COLO668 (cell line): ENCODE measurements around the gene CACNA2D3.
"Not testable (repeated sequence)": the region's sequence is repeated elsewhere in the genome, so short reads cannot be mapped to it uniquely, and the experiment has no call there.

ENCODE experiments used
- DNase-seq: peaks from one replicate; lab custom pipeline; 2025; ENCODE audit not compliant: unreplicated experiment; lab: John Stamatoyannopoulos, UW

Gene CACNA2D3

DNA sequence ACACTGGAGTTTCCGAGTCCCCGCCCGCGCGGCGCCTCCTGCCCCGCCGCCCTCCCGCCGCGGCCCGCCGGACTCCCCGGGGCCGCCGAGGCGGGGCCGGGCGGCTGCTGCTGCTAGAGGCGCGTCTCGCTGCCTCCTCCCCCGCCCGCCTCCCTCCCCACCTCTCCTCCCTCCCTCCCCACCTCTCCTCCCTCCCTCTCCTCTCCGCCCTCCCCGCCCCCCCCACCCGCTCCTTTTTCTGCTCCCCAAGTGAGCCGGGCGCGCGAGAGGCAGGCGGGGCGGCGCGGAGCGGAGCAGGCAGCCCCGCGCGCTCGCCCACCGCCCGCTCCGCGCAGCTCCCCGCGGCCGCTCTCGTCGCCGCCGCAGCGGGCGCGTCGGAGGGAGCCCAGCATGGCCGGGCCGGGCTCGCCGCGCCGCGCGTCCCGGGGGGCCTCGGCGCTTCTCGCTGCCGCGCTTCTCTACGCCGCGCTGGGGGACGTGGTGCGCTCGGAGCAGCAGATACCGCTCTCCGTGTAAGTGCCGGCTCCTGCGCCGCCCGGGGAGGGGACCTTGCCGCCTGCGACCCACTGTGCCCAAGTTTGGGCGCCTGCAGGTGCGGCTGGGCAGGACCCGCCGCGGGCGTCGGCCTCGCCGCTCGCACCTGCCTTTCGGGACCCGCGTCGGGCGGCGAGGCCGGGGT lies at the start of gene CACNA2D3:
Gene CACNA2D3 (plus strand): TSS at position 229 of the 679 bp plus-strand sequence.
- DNase-seq: peak; percentile 82

DNA sequence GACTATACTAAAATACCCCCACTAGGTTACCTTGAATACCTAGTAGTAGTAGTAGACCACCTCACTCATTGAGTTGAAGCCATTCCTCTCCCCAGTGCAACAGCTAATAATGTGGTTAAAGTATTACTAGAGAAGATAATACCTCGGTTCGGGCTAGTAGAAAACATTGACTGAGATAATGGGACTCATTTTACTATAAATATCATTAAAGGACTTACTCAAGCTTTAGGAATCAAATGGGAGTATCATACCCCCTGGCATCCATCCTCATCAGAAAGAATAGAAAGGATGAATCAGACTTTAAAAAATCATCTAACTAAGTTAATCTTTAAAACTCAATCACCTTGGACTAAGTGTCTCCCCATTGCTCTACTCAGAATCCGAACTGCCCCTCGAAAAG lies 49.0 kb upstream of the CACNA2D3 start:
- DNase-seq: no peak

DNA sequence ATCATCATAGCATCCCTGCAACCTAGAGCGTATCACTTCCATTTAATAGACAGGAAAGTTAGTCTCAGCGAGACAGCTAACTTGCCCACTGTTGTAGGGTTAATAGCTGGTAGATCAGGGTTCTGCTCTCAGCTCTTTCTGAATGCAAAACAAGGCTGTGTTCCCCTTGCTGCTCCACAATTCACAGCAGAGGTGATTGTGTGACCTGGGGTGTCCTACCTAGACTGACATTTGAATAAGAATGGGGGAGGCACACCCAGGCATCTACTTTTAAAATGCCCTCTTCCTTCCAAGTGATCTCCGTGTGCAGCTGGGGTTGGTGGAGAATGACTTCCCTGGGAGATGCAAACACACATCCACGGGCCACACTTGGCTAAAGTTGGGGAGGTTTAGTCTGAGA lies 43.0 kb upstream of the CACNA2D3 start:
- no peak for DNase-seq

DNA sequence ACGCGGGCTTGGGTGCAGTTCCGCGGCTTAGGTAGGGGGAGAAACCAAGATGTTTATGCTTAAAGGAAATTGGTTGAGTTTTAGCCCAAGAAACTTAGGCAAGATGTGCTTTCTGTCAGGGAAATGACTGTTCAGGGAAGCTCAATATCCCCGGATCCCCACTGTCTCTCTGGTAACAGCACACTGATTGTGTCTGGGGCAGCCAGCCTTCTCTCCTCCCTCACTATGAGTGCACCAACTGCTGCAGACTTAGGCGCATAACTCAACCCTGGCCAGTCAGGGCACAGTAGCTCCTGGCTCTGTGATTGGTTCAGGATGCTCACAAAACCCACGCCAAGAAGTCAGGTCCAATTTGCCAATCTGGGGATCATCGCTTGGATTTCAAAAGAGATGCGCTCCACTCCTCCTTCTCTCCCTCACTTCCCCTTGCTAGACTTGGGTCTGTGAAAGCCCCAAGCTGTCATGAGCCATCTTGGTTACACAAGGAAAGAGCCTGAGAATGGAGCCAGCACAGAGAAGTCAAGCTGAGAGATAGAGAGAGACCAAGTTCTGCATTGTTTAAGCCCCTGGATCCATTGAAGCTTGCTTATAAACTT lies 42.5 kb upstream of the CACNA2D3 start:
- no peak for DNase-seq

DNA sequence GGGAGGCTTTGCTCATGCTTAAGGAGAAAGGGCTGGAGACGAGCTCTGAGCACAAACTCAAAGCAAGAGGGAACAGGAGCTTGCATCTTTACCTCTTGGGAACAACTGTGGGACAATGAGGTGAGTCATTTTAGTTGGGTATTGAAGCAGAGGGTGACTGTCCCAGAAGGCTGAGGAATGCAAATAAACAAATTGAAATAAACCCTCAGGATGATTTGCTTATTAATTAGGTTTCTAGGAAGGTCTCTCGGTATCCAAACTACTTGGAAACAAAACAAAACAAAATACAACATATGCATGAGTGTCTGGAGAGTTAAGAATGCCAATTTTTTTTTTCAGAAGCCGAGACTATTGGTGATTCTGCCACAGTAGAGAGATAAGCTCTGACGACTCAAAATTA lies 38.4 kb upstream of the CACNA2D3 start:
- no peak for DNase-seq

DNA sequence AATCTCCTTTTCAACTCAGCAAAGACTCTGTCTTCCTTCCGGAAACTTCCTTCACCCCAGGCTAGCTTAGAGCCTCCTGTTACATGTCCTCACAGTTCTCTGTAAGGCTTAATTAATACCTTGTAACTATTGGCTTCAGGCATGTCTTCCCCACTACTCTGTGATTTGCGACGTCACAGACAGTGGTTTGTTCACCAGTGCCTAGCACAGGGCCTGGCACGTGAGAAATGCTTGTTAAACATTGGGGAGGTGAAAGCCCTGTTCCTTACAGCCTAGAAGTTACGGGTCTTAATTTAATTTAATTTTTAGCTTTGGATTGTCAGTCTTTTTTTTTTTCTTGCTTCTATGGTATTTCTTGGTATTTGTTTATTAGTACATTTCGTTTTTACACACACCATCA lies 36.4 kb upstream of the CACNA2D3 start:
- no peak for DNase-seq

DNA sequence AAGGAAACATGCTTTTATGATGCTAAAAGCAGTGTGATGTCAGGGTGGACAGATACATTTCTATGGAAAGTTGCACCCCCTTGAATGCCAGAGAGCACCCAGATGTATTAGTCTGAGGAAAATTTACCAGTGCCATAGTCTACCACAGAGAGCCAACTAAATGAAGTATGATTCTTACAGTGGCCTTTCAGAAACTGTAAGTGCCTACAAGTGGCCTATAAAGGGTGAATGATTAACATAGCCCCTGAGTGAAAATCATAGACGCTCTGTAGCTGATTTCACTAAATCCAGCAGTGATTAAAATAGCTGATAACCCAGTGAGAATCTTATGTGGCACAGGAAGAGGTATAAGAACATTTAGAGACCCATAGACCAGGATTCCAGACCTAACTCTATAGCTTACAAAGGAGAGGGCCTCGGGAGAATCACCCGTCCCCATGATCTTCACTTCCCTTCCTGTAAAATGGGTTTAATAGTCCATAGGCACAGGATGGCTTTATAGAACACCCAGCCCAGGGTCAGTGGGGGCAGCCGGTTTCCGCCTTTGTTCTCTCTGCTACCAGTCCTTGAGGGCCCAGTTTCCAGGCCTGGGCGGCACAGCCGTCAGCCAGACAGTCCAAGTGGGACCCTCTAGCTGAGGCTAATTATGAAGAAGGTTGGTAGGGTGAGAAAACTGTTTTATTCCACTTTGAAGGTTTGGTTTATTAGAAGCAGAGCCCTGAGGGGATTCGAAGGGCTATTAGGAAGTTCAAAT lies 35.5 kb upstream of the CACNA2D3 start:
- DNase-seq: no peak

DNA sequence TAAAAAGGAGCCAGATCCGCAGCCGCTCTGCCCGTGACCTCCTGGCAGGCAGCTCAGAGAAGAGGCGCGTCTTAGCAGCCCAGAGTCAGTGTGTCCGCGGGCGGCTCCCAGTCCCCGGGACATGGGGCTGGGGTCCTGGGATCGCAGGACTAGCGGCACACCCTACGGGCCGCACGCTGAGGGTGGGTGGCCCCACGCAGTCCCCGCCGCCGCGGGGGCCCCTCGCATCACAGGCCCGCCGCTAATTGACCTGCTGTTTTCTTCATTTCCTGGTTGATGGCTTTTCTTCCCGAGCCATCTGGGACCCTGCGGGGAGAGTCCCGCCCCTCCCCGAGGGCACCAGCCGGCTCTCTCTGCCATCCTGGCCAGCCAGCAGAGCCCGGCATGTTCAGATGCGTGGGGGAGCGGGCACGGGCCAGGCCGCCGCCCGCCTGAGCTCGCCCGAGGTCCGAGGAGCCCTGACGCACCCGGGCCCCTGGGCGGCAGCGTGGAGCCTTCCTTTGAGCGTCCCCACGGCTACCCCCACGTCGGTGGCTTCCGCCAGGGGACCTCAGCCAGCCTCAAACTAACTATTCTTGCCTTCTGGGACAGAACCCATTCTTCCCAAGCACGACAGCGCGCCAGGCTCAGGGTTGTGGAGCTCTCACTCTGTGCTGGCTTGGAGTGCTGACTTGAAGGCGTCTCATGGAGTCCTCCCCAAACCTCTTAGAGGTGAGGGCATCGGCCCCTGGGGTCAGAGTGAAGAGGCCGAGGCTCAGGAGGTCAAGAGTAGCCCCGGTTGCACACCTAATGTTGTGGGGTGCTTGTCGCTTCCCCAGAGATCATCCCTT lies 34.6 kb upstream of the CACNA2D3 start:
- peak; percentile 8 for DNase-seq

DNA sequence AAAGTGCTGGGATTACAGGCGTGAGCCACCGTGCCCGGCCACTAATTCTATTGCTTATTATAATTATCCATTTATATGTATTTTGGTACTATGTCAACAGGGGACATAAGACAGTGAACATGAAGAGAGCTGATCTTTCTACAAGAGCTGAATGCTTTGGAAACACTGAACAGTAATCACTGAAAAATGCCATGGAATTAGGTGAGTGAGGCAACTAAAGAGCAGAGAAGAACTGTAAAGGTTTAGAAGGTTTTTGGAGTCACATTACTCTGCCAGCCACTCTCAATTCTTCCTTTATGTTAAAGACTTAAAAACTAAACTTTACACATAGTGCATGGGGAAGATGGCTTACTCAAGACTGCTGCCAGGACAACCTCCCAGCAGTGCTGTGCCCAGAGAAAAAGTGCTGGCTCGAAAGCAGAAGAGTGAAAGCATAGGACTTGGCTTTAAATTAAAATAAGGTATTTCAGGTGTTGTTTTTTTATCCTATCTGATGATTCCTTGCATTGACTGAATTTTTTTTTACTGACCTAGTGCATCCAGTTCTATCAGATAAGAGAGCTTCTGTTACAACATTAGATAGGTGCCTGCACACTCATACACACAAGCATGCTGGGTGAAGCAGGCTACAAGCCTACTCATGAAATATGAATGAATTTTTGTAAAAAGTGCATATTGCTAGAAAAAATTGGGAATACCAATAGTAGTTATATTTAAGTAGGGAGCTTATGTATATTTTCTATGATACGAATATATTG lies 28.7 kb upstream of the CACNA2D3 start:
- DNase-seq: no peak

DNA sequence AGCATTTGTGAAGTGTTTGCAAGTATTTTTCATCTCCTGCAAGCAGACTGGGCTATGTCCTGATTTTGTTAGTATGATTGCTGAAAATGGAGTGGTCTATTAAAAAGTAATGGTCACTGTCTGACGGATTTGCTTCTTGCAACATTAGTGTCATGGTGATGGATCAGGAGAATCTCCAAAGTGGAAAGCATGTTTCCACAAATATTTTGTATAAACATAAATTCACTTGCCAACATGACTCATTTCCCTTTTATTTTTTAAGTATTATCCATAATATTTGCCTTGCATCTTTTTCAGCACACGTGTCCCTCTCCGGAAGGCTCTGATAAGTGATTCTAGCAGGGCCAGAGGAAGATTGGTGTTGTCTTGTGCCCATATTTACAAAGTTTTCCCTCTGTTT lies 27.4 kb upstream of the CACNA2D3 start:
- no peak for DNase-seq

DNA sequence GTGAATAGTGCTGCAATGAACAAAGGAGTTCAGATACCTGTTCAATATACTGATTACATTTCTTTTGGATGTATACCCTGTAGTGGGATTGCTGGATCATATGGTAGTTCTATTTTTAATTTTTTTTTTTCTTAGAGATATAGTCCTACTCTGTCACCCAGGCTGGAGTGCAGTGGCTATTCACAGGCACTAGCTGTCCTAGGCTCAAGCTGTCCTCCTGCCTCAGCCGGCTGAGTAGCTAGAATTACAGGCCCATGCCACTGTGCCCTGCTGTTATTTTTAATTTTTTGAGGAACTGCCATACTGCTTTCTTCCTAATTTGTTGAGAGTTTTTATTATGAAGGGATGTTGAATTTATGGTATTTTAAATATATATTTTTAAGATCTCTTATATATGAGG lies 23.0 kb upstream of the CACNA2D3 start:
- DNase-seq: no peak

DNA sequence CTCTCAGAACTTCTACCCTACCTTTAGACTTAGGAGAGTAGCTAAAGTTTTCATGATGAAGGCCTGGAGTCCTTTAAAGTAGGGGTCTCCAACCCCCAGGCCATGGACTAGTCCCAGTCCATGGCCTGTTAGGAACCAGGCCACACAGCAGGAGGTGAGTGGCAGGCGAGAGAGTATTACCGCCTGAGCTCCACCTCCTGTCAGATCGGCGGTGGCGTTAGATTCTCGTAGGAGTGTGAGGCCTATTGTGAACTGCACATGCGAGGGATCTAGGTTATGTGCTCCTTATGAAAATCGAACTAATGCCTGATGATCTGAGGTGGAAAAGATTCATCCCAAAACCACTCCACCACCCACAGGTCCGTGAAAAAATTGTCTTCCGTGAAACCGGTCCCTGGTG lies 18.3 kb upstream of the CACNA2D3 start:
- DNase-seq: no peak

DNA sequence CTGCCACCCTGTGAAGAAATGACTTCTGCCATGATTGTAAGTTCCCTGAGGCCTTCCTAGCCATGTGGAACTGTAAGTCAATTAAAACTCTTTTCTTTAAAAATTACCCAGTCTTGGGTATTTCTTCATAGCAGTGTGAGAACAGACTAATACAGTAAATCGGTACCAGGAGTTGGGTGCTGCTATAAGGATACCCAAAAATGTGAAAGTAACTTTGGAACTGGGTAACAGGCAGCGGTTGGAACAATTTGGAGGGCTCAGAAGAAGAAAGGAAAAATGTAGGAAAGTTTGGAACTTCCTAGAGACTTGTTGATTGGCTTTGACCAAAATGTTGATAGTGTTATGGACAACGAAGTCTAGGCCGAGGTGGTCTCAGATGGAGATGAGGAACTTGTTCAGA lies 6.2 kb upstream of the CACNA2D3 start:
- DNase-seq: not testable (repeated sequence)

DNA sequence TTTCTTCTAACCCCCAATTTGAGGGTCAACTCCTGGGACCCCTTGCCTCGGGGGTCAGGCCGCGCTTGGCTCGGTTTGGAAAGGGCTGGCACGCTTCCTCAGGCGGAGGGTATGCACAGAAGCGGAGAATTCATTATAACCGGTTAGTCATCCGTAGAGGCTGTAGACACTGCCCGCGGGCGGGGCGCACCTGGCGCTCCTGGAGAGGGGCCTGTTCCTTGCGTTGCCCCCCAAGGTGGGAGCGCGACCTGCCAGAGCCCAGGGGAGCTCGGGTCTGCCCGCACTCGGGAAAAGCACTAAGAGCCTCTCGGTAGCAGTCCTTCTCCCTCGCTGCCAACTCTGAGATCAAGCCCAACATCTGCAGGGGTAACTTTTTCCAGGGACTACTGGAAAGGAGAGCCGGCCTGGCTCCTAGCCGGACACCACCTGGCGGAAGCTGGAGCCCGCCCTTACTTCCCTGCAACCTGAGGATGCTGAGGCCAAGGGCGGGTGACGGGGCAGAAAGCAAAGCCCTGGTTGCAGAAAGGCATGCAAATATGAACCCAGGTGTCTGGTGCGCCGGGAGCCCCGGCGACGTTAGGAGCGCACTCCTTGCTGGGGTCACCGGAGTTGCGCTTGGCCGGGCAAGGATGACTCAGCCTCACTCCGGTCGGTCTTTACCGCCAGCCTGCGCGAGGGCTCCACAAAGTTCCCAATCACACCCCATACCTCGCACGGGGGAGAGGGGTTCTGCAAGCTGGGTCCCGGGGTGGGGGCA lies 1.5 kb upstream of the CACNA2D3 start:
- DNase-seq: peak; percentile 85

DNA sequence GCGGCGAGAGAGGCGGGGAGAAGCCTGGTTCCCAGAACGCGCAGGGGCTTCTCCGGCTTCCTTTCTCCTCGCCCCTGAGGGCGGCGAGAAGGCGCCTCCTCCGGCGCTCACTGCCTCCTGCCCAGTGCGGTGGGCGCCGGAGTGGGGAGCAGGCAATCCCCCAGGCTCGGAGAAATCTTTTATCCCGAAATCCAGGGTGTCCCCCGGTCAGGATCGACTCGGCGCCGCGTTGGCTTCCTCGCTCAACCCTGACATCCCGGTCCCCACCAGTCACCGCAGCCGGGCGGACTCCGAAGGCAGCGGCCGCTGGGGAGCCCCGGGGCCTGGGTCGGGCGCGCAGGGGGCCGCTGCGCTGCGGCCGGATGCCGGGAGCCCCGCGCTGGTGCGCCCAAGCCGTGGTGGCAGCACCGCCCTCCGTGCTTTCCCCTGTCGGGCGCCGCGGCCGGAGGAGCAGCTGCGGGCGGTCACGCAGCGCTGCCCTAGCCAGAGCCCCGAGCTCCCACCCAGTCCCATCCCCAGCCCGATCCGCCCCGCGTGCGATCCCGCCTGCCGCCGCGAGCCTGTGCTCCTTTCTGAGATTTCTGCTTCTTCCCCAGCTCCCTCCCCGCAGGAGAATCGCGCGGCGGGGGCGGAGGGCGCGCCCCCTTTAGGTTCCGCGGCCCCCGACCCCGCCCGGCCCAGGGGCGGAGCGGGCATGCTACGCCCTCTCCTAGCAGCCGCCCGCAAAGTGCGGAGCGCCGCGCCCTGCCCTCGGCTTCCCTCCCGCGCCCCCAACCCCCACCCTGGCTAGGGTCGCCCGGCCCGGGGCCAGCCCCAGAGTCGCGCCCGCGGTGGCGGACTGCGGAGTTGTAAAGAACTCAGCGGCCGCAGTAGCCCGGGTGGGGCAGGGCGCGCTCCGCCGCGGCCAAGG lies 683 bp upstream of the CACNA2D3 start:
- peak; percentile 65 for DNase-seq

DNA sequence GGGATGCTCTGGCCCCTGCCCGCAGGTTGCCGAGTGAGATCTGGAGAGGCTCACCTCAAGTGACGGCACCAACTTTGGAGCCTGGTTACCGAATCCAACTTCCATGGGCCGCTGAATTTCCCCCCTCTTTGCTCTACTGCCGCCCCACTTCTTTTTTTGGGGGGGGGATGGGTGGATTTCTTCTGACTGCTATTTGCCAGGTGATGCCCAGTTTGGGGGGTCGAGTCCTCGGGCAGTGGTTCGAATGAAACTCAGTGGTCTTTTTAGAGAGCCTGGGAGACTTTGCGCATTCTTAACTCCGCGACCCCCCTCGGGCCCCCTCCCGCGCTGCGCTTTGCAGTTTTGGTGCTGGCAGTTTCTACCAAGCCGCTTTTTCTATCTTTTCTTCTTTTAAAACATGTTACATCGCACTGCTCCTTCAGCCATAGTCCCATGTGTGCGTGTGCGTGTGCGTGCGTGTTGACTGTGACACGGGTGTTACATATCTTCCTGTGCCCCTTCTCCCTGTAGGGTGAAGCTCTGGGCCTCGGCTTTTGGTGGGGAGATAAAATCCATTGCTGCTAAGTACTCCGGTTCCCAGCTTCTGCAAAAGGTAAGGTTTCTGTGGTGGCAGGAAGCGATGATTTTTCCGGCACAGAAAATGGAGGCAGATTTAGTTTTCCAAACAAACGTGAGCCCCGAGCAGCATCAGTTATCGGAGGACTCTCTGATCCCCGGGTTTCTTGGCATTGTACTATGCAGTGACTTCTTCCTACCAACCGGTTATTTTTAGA lies 837 bp downstream of the CACNA2D3 start:
- no peak for DNase-seq

DNA sequence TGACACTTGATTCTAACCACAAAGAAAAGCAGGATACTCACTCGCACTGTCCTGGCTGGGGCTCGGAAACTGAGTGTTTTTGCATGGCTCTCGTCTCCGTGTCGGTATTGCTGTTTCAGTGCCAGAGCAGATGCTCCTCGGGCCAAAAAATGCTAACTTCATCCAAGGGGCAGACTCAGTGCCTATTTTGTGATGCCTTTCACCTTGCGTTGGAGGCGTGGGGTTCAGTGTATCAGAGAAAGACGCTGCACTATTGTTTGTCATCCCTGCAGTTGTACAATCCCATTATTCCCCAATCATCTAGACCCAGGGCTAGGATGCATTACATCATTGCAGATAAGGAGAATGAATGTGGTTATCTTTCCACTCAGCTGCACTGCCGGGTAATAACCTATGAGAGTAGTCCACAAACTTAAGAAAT lies 1.4 kb downstream of the CACNA2D3 start:
- DNase-seq: peak; percentile 24

DNA sequence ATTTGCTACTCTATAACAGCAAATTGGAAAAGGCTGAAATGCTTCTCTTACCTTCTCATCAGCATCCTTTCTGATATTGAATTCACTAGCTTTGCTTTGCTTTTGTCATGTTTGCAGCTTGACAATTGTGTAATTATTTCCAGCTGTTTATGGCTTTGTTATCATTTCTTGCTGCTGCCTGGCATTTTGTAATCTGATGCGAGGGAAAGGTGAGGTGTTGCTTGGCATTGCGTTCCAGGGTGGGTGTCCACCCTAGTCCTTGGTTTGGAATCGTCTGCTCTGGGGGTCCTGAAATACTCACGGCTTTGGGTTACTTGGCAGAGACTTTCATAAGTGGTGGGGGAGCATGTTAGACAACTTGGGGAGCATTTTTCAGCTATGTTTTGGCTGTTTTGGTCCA lies 2.9 kb downstream of the CACNA2D3 start:
- DNase-seq: no peak
